Neural crest cell (in vitro differentiated cells): ENCODE data around the gene CTNNA3. TPM values are rescaled to one million over a fixed set of nuclear protein-coding genes. Genes with fewer than 3 reads are reported as not detected.

Source experiments
- DNase-seq: peaks from one replicate; pipeline ENCODE4 v3.0.0; 2021; ENCODE audit warnings: low read depth, mixed read lengths, low spot score
- H3K27ac Mint-ChIP-seq: one replicate; pipeline ENCODE4 v1.8.0; 2021; ENCODE audit warnings: mild to moderate bottlenecking, mixed read lengths; ENCODE audit not compliant: unreplicated experiment
- H3K27me3 Mint-ChIP-seq: 2 replicates; pipeline ENCODE4 v1.8.0; 2021; ENCODE audit warnings: low read depth, mild to moderate bottlenecking, mixed read lengths
- H3K36me3 Mint-ChIP-seq: 2 replicates; pipeline ENCODE4 v1.8.0; 2021; ENCODE audit warnings: low read depth, mild to moderate bottlenecking, mixed read lengths
- H3K4me1 Mint-ChIP-seq: 2 replicates; pipeline ENCODE4 v1.8.0; 2021; ENCODE audit warnings: mixed read lengths
- H3K4me3 Mint-ChIP-seq: one replicate; pipeline ENCODE4 v1.8.0; 2021; ENCODE audit warnings: mild to moderate bottlenecking, mixed read lengths
- H3K9me3 Mint-ChIP-seq: 2 replicates; pipeline ENCODE4 v1.8.0; 2021; ENCODE audit warnings: mixed read lengths
- total RNA-seq: library from RNA; stranded (reverse); gene quantifications from 2 replicates; pipeline ENCODE4 v1.2.1, GENCODE V29; 2021
- TF ChIP-seq, protein P1 (sequence below): fragments of 200-600 bp; sonication (generic); conservative IDR thresholded peaks from 2 replicates; pipeline ENCODE4 v1.5.0; 2021; ENCODE audit warnings: antibody characterized with exemption, mild to moderate bottlenecking

The CTNNA3 gene
- total RNA-seq, 1 donor from 2014 or later, result 4.7 TPM

DNA sequence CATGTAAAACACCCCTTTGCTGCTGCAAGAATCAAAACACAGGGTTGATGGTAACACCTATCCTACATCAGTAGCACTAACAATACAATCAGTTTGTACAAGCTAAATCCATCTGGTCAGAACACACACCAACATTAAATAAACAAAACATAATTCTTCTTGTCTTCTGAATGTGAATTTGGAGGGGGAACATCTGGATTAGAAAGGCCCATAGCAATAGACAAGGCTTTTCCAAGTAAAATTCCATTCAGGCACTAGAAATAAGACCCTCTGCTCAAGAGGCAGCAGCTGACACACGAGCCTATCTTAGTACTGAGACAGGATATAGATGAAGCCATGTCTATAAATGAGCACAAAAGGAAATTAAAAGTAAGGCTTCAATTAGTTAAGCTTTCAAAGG lies 1610.1 kb downstream of the CTNNA3 start:
- H3K9me3 Mint-ChIP-seq, result peaks cover 3% of the 10 kb centered on the region
- H3K4me1 Mint-ChIP-seq, result no peaks in the 10 kb centered on the region
- TF ChIP-seq, protein P1, sequence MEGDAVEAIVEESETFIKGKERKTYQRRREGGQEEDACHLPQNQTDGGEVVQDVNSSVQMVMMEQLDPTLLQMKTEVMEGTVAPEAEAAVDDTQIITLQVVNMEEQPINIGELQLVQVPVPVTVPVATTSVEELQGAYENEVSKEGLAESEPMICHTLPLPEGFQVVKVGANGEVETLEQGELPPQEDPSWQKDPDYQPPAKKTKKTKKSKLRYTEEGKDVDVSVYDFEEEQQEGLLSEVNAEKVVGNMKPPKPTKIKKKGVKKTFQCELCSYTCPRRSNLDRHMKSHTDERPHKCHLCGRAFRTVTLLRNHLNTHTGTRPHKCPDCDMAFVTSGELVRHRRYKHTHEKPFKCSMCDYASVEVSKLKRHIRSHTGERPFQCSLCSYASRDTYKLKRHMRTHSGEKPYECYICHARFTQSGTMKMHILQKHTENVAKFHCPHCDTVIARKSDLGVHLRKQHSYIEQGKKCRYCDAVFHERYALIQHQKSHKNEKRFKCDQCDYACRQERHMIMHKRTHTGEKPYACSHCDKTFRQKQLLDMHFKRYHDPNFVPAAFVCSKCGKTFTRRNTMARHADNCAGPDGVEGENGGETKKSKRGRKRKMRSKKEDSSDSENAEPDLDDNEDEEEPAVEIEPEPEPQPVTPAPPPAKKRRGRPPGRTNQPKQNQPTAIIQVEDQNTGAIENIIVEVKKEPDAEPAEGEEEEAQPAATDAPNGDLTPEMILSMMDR, result no peak
- no peak overlapping the region for H3K27ac Mint-ChIP-seq
- DNase-seq, result no peak
- H3K36me3 Mint-ChIP-seq, result no peaks in the 10 kb centered on the region
- no peak overlapping the region for H3K4me3 Mint-ChIP-seq
- no peaks in the 10 kb centered on the region for H3K27me3 Mint-ChIP-seq

GRCh38 chr10:66071907-66072306 lies 1624.1 kb downstream of the CTNNA3 start:
- no peaks in the 10 kb centered on the region for H3K27me3 Mint-ChIP-seq

GRCh38 chr10:66058594-66058993 lies 1637.4 kb downstream of the CTNNA3 start:
- no peak overlapping the region for H3K27ac Mint-ChIP-seq
- no peaks in the 10 kb centered on the region for H3K36me3 Mint-ChIP-seq

More at GRCh38 chr10:66071907-66072306, 1624.1 kb downstream of the CTNNA3 start:
- H3K9me3 Mint-ChIP-seq, result no peaks in the 10 kb centered on the region
- TF ChIP-seq, protein P1, result no peak
- no peaks in the 10 kb centered on the region for H3K4me1 Mint-ChIP-seq
- H3K4me3 Mint-ChIP-seq, result no peak overlapping the region
- H3K27ac Mint-ChIP-seq, result no peak overlapping the region
- DNase-seq, result no peak
- H3K36me3 Mint-ChIP-seq, result no peaks in the 10 kb centered on the region

DNA sequence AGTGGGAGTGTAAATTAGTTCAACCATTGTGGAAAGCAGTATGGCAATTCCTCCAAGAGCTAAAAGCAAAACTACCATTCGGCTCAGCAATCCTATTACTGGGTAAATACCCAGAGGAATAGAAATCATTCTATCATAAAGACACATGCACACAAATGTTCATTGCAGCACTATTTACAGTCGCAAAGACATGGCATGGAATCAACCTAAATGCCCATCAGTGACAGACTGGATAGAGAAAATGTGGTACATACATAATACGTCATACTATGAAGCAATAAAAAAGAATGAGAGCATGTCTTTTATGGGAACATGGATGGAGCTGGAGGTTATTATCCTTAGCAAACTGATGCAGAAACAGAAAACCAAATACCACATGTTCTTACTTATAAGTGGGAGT lies 1646.7 kb downstream of the CTNNA3 start:
- DNase-seq, result no peak
- H3K27ac Mint-ChIP-seq, result no peak overlapping the region
- no peaks in the 10 kb centered on the region for H3K4me1 Mint-ChIP-seq
- peaks cover 8% of the 10 kb centered on the region for H3K9me3 Mint-ChIP-seq
- H3K27me3 Mint-ChIP-seq, result no peaks in the 10 kb centered on the region
- no peak overlapping the region for H3K4me3 Mint-ChIP-seq
- TF ChIP-seq, protein P1, result no peak
- no peaks in the 10 kb centered on the region for H3K36me3 Mint-ChIP-seq

More at GRCh38 chr10:66058594-66058993, 1637.4 kb downstream of the CTNNA3 start:
- DNase-seq, result no peak
- TF ChIP-seq, protein P1, result no peak
- H3K4me3 Mint-ChIP-seq, result no peak overlapping the region
- no peaks in the 10 kb centered on the region for H3K9me3 Mint-ChIP-seq
- H3K4me1 Mint-ChIP-seq, result no peaks in the 10 kb centered on the region
- no peaks in the 10 kb centered on the region for H3K27me3 Mint-ChIP-seq

DNA sequence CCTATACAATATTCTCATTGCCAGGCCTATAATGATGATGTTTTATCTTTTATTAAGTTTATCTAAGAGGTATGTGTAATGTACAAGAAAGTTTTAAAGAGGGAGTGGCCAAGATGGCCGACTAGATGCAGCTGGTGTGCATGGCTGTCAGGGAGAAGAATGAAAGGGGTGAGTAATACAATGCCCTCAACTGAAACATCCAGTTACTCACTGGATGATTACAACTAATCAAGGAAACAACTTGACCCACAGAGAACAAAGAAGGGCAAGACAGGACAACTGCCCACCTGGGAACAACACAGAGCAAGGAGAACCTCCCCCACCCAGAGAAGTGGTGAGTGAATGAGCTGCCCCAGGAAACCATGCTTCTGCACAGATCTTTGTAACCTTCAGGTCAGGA lies 1650.1 kb downstream of the CTNNA3 start:
- Mint-ChIP-seq H3K27me3 (no peaks in the 10 kb centered on the region), H3K4me1 (no peaks in the 10 kb centered on the region), H3K9me3 (peaks cover 8% of the 10 kb centered on the region), H3K36me3 (no peaks in the 10 kb centered on the region), H3K4me3 (no peak overlapping the region), H3K27ac (no peak overlapping the region)
- TF ChIP-seq, protein P1, result no peak
- no peak for DNase-seq

- Mint-ChIP-seq H3K27ac (no peak overlapping the region), H3K4me3 (no peak overlapping the region), H3K9me3 (peaks cover 14% of the 10 kb centered on the region), H3K27me3 (no peaks in the 10 kb centered on the region), H3K4me1 (peaks cover 9% of the 10 kb centered on the region), H3K36me3 (no peaks in the 10 kb centered on the region)
- no peak for DNase-seq
- TF ChIP-seq, protein P1, result no peak
These were observed 1654.2 kb downstream of the CTNNA3 start for GRCh38 chr10:66041771-66042170.
